Central memory CD4-positive, alpha-beta T cell (primary cell): ENCODE results near the gene PLA2G3.
A peak's percentile ranks its signal among the peaks of the same experiment; 100 is the strongest.
"Not testable (repeated sequence)": the region's sequence is repeated elsewhere in the genome, so short reads cannot be mapped to it uniquely, and the experiment has no call there.

Source experiments
- DNase-seq: peaks from one replicate; pipeline ENCODE4 v3.0.0; 2022
- total RNA-seq, 3 experiments: gene quantifications; one replicate each; lab custom pipeline; 2026; lab: John Stamatoyannopoulos, UW

Gene PLA2G3, protein sequence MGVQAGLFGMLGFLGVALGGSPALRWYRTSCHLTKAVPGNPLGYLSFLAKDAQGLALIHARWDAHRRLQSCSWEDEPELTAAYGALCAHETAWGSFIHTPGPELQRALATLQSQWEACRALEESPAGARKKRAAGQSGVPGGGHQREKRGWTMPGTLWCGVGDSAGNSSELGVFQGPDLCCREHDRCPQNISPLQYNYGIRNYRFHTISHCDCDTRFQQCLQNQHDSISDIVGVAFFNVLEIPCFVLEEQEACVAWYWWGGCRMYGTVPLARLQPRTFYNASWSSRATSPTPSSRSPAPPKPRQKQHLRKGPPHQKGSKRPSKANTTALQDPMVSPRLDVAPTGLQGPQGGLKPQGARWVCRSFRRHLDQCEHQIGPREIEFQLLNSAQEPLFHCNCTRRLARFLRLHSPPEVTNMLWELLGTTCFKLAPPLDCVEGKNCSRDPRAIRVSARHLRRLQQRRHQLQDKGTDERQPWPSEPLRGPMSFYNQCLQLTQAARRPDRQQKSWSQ
- total RNA-seq, result 0 reads per million in 3 experiments

DNA sequence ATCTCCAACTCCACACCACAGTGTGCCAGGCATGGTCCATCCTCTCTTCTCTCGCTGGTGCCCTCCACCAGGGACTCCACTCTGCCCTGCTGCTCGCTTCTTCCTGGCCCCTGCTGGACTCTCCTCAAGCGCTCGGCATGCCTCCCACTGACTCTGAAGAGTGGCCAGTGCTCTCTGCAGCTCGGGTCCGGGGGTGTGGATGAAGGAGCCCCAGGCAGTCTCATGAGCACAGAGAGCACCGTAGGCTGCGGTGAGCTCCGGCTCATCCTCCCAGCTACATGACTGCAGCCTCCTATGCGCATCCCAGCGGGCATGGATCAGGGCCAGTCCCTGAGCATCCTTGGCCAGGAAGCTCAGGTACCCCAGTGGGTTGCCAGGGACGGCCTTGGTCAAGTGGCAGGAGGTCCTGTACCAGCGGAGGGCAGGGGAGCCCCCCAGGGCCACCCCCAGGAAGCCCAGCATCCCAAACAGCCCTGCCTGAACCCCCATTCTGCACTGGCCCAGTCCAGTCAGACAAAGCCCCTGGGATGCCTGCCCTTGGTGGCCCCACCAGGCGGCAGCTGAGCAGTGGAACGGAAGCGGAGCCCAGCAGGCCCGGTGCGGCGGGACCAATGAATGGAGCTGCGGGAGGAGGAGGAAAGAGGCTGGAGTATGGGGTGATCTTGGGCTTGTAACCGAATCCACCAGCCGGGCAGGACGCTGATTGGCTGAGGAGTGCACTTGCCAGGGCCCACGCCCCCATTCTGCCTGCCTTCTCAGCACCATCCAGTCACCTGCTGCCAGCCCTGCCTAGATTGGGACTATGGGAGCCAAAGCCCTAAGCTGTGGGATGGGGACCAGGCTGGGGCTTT, at the start of gene PLA2G3:
Gene PLA2G3, minus strand, starts transcription at position 643 of the 851 bp plus-strand sequence. Its CDS starts 154 bp downstream, at position 489.
- DNase-seq, result no peak

DNA sequence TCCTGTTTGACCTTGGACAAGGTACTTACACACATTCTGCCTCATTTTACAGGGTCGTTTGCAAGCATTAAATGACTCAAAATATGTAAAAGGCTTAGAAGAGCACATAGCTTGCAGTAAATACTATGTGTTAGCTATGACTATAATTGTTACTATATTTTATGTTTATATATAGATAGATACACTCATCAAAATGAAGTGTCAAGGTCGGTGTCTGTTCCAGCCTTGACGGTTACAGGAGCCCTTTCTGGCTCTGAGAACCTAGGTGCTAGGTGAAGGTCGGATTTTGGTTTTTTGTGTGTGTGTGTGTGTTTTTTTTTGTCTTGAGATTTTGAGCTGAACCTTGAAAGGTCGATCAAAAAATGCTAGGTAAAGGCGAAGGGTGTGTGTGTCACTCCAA, 47.3 kb upstream of the PLA2G3 start:
- DNase-seq, result no peak

DNA sequence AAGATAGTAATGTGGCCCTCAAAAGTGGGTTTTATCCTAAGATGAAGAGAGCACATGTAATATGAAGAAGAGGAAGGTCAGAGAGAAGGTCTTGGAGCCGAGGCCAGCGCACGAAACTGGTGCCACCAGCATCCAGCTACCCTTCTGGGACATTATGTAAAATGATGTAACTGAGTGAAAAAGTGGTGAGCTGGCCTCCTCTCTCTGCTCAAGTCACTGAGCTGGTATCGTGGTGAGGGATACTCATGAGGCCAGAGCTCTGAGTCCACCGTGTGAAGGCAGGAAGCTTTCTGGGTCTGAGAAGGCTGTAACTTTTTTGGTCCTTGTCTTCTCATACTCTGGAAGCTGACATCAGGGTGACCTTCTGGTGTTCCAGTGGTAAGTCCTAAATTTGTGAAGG, 44.7 kb upstream of the PLA2G3 start:
- no peak for DNase-seq

DNA sequence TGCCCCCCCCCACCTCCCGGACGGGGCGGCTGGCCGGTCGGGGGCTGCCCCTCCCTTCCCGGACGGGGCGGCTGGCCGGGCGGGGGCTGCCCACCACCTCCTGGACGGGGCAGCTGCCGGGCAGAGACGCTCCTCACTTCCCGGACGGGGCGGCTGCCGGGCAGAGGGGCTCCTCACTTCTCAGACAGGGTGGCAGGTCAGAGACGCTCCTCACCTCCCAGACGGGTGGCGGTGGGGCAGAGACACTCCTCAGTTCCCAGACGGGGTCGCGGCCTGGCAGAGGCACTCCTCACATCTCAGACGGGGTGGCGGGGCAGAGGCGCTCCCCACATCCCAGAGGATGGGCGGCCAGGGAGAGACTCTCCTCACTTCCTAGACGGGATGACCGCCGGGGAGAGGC, 43.7 kb upstream of the PLA2G3 start:
- no peak for DNase-seq

DNA sequence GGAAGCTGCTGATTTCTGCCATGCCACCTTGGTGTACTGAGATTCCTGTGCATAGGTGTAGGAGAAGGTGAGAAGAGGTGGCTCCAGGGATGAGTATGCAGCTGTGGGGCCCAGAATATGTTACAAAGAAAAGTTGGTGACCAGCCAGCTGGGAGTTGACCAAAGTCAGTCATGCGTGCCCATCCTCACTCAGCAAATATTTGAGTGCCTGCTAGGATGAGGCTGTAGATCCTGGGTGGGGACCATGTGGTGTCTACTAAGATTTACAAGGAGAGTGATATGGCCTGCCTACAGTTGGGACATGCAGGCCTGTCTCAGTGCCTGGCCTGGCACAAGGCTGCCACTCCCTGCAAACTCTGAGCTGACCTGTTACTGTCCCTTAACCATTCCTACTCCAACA, 39.0 kb upstream of the PLA2G3 start:
- no peak for DNase-seq

DNA sequence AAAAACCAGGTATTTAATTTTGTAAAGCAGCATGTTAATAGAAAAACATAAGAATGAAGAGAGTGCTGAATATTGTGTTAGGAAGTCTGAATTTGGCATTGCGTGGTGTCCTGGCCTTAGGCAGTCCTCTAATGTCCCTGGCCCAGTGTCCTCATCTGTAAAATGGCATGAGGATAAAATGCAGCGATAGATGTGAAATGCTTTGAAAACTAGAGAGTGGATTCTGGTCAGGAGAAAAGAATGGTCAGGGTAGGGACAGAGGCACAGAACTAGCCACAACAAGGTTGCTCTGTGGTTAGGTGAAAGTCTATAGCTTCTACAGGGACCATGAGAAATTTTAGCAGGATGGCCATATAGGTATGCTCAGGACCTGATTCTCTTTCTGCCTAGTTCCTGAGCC, 38.6 kb upstream of the PLA2G3 start:
- DNase-seq, result no peak

DNA sequence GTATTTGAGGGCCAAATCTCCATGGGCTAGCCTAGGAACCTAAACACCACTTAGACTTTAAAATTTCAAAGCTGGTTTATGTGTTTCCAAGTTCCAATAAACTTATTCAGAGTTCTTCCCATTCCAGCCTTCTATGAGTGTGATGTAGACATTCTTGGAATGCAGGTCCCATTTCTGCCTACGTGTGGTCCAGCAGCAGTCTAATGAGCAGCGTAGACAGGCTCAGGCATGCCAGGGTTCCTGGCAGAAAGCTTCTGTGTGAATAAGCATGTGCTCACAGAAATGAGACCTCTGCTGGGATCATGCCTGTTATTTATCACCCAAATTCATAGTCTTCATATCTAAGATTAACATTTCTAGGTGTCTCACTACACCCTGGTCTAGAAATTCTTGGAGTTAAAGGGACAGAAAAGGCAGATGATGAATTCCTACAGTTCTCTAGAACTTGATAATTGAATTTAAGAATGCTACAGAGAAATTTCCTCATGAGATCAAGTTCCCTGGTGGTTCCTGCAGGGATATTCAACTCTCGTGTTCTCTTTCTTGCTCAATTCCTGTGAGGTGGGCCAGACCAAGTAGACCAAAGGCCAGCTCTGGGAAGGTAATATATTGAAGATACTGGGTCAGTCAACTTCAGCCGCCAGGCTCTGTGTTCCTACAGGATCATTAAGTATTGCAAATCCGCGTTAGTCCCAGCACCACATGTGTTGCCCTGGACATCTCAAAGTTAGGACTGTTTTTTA, 37.3 kb upstream of the PLA2G3 start:
- no peak for DNase-seq

DNA sequence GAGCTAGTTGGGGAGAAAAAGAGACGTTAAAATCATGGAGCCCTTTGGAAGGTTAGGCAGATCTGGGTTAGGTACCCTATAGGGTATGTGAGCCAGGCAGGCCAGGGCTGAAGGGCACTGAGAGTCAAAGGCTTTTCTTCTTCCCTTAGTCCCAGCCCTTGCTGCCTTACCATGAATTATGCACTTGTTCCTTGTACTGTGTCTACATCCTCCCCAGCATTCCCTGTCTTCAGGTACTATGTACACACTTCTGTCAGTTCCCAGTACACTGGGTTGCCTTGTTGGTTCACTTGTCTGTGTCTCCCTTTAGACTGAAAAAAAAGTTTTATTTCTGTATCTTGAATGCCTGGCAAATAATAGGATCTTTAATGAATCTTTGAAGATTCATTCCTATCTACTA, 36.6 kb upstream of the PLA2G3 start:
- no peak for DNase-seq

DNA sequence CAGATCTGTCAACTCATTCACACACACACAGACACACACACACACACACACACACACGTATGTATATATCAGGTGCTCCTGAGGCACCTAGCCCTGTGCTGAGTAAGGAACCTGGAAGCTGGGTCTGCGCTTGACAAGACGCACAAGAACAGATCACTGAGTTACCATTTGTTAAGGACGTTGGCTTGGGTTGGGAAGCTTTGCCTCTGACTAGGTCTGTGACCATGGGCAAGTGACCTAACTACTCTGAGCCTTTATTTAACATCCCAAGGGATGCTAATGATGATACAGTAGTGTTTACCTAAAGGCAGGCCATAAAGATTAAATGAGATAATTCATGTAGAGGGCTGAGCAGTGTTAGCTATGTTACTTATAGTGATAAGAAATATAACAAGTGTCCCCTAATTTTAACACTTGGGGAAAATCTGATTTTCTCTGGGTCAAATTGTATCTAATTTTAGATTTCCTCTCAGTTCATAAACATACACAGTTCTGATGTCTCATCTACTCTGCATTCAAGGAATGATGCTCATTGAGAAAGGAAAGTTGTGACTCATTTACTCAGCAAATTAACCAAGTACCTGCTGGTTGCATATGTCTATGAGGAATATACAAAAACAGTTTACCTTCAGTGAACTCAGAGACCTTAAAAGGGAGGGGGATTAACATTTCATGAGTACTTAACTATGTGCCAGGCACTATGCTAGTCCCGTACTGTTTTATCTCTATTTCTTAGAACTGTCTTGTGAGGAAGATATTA, 33.3 kb upstream of the PLA2G3 start:
- DNase-seq, result no peak

DNA sequence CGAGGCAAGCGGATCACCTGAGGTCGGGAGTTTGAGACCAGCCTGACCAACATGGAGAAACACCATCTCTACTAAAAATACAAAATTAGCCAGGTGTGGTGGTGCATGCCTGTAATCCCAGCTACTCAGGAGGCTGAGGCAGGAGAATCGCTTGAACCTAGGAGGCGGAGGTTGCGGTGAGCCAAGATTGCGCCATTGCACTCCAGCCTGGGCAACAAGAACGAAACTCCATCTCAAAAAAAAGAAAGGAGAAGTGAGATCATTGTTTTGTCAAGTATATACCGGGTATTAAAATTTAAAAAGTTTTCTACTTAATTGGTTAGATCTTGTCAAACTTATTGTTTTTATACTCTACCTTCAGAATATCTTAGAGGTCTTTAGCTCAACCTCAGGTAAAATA, 31.4 kb upstream of the PLA2G3 start:
- not testable (repeated sequence) for DNase-seq

DNA sequence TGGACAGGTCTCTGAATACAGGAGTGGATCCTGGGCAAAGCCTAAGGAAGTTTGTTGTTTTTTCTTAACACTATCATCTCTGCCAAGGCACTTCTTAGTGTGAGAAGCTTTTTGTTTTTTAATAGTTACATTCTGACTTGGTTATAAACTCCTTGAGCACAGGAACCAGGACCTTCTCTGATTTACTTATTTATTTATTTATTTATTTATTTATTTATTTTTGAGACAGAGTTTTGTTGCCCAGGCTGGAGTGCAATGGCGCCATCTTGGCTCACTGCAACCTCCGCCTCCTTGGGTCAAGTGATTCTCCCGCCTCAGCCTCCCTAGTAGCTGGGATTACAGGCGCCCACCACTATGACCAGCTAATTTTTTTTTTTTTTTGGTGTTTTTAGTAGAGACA, 30.7 kb upstream of the PLA2G3 start:
- no peak for DNase-seq

DNA sequence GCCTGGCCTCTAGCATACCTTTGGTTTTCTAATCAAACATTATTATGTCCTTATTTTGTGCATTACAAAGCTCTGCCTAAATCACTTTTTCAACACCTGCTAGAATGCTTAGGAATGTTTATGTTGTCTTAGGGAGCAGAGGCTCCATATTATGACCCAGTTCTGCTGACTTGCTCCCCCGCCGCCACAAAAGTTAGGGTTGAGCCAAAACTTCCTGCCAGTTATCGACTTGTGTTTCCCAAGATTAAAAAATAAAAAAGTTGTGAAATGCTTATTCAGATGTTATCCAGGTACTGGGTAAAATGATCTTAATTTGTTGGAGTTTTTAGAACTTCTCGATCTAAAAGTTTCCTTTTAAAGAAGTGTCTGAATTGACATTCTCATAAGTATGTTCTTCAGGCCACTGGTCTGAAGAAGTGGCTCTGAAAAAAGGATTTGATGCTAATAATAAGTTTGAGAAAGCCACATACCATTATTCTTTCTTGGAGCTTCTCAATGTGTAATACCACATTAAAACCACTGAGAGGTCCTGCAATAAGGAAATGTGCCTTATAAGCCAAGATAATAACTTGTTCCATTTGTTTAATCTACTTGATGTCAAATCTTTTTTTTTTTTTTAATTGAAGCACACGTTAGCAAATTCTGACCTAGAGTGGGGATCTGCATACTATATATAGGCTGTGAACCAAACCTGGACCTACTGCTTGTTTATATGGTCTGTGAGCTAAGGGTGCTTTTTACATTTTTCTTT, 21.9 kb upstream of the PLA2G3 start:
- DNase-seq, result no peak

DNA sequence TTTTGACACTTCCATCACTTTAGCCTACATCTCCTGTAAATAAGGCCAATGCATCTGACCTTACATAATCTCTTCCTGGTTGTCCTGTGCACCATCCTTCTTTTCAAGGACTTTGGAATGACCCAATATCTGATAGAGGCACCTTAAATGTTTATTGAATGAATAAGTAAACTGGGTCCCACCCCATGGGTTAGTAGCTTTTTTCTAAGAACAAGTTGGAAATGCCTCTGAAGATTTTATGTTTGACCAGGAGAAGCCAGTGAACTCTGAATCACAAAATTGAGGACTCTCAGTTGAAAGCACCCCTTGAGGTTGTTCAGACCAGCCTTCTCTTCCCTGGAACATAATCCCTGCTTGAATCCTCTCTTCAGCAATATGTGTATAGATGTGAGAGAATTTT, 21.1 kb upstream of the PLA2G3 start:
- DNase-seq, result no peak

DNA sequence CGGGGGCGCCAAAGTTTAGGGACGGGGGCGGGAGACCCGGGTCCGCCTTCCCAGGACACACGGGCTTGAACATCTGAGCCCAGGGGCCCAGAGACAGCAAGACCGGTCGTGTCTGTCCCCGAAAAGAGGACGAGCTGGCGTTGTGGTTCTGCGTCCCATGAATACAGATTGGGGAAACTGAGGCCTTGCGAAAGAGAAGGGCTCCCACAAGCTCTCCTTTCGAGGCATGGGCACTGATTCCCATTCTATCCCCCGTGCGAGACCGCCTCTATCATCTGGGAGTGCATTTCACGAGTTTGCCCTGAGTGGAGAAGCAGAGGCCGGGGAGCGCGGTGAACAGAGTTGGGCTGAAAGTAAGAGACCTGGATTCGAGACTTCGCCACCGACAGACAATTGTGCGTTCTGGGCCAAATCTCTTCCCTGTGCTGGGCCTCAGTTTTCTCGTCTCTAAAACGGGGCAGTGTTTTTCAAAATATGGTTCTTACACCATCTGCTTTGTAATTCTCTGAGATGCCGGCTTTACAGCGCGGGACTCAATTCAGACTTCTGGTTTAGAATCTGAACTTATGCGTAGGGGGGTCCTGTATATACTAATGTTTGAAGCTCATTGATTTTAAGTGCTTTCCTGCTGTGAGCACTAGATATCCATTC, 20.1 kb upstream of the PLA2G3 start:
- DNase-seq, result peak; percentile 10

DNA sequence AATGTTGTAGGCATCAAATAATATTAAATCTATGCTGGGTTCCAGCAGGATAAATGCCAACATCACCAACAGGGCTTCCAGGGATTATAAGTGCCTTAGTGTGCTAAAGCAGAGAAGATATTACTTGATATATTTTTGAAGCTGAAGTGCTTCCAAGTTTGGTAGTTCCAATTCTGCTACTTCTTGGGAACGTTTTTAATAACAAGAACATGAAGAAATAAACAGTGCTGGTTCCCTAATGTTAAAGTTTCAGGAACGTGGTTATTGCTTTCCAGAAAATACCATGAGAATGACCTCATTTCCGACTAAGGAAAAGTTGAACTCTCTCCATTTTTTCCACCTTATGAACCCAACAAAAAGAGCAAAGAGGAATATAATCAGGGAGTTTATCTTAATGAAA, 15.1 kb upstream of the PLA2G3 start:
- DNase-seq, result no peak

DNA sequence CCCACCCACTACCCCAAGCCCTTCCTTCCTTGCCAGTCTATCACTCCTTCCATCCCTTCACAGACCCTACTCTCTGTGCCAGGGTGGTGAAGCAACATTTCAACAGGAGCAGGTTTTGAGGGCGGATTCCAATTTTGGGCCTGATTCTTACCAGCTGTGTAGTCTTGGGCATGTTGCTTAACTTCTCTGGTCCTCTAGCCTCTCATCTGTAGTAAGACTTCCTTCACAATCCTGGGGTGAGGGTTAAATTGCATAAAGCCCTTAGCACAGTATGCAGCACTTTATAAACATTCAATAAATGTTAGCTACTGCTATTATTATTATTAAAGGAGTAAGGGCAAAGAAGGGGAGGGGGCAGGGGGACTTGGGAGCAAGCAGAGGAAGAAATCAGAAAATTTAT, 14.7 kb upstream of the PLA2G3 start:
- no peak for DNase-seq

DNA sequence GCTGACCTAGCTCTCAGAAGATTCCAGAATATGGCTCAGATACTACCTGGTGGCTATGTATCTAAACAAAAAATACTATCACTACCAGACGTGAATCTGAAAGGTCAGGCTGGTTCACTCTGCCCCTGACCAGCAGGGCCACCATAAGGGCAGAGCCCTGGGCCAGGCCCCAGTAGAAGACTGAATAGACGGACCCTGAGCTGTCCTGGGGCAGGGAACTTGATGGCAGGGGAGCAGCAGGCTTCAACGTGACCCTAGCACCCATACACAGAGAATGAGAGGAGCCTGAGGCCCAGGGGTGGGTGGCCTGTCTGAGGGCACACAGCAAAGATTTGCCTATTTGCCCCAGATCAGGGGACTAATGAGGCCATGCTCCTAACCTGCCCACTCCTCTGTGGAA, 13.0 kb upstream of the PLA2G3 start:
- no peak for DNase-seq

DNA sequence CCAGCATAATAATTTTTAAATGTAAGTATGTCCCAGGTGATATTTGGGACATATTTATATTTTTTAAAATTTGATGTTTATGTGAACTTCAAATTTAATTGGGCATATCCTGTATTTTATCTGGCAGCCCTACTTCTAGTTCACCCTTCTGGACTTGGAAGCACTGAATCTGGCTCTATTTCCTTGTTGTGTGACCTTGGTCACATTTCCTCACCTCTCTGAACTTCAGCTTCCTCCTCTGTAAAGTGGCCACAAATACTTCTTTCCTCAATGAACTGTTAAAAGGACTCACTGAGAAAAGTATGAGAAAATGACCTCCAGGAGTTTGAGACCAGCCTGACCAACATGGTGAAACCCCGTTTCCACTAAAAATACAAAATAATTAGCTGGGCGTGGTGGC, 11.6 kb upstream of the PLA2G3 start:
- no peak for DNase-seq

DNA sequence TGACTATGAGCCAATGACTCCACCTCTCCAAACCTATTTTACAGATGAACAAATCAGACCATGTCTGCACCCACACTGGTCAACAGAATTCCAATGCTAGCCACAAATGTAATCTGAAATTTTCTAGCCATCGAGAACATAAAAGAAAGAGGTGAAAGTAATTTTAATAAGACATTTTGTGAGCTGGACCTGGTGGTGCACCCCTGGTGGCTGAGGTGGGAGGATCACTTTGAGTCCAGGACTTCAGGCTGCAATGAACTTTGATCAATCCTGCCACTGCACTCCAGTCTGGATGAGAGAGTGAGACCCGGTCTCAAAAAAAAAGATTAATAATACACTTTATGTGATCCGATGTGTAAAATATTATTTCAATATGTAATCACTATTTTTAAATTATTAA, 10.3 kb upstream of the PLA2G3 start:
- no peak for DNase-seq

DNA sequence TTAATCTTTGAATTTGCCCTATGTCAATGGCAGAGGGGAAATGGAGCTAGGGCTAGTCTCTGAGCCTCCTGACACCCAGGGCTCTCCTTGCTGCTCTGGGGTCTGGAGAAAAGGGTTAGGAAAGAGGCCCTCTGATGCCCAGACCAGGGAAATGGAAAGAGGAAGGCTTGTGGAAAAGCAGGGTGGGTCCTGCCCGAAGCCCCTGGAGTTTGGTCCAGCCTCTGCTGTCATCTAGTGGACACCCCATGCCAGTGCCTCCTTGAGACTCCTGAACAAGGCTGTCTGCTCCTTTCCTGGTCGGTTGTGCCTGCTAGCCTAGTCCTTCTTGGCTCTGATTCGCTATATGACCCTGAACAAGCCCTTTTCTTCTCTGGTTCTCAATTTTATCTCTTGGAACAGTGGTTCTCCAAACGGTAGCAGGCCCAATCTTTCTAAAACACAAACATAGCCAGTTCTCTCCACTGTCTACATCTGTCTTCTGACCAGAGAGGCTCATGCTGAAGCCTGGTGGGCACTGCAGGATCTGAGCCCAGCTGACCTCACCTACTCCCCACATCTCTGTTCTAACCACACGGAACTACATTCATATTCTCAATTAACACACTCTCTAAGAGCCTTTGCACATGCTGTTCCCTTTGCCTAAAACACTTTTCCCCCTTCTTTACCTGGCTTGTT, 8.8 kb upstream of the PLA2G3 start:
- DNase-seq, result peak; percentile 8
